Measurements from ENCODE around the gene PPP1R26. TPM values are rescaled to one million over a fixed set of nuclear protein-coding genes. Genes with fewer than 3 reads are reported as not detected.

PPP1R26 gene
- total RNA-seq, 2 donors from 2014 or later: 18.9 to 19.7 TPM

DNA sequence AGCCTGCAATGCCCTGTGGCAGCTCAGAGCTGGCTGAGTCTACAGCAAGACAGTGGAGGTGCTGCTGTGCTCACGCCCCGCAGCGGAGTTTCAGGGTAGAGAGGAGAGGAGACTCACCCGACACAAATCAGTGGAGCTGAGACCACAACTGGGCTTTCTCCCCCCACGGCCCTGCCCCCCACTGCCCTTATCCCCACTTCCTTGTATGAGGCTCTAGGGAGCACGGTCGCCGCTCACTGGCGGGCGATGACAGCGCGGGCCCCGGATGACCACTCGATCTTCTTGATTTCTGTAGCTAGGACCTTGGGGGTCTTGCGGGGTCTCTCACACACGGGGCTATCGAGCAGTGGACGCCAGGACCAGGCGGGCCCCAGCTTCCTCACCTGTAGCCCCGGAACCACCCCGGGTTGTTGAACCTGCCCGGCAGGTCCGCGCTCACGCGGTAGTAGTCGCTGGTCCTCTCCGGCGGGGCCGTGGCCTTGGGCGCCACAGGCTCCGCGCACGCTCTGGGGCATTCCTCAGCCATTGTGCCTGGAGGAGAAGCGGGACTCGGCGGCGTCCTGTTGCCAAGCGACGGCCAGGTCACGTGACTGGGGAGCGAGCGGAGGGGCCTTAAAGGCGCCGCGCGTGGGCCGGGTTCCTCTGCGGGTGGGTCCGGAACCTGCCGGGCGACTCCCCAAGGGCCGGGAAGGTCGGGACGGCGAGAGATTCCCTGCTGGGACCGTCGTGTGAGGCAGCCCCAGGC is 19.9 kb downstream of the PPP1R26 start:
- TF ChIP-seq CTCF (IDR thresholded peaks at IDR 0.05): no peak
- Histone ChIP-seq H3K4me1 (peaks cover 13% of the 10 kb centered on the region), H3K27ac (peak overlapping the region; percentile 51), H3K9me3 (no peaks in the 10 kb centered on the region), H3K4me3 (peak overlapping the region; percentile 92), H3K36me3 (no peaks in the 10 kb centered on the region), H3K27me3 (no peaks in the 10 kb centered on the region), H3K9ac (ENCODE audit: low read depth in 2 of 2, low read length in 2 of 2) (peak overlapping the region; percentile 72 to 82)
- peak; percentile 96 for DNase-seq
- intact Hi-C loops (cut with DNase I): no loop called here

- H3K9ac ChIP-seq (ENCODE audit: low read depth in 2 of 2, low read length in 2 of 2): peak overlapping the region; percentile 72 to 82
- no peaks in the 10 kb centered on the region for H3K9me3 ChIP-seq
- H3K27me3 ChIP-seq: no peaks in the 10 kb centered on the region
- TF ChIP-seq CTCF (IDR thresholded peaks at IDR 0.05): no peak
- intact Hi-C loops (cut with DNase I): no loop called here
- peaks cover 13% of the 10 kb centered on the region for H3K4me1 ChIP-seq
- H3K27ac ChIP-seq: peak overlapping the region; percentile 51
- H3K36me3 ChIP-seq: no peaks in the 10 kb centered on the region
- peak overlapping the region; percentile 92 for H3K4me3 ChIP-seq
- no peak for DNase-seq
These were observed 20.5 kb downstream of the PPP1R26 start for GRCh38 chr9:135500071-135500524.

DNA sequence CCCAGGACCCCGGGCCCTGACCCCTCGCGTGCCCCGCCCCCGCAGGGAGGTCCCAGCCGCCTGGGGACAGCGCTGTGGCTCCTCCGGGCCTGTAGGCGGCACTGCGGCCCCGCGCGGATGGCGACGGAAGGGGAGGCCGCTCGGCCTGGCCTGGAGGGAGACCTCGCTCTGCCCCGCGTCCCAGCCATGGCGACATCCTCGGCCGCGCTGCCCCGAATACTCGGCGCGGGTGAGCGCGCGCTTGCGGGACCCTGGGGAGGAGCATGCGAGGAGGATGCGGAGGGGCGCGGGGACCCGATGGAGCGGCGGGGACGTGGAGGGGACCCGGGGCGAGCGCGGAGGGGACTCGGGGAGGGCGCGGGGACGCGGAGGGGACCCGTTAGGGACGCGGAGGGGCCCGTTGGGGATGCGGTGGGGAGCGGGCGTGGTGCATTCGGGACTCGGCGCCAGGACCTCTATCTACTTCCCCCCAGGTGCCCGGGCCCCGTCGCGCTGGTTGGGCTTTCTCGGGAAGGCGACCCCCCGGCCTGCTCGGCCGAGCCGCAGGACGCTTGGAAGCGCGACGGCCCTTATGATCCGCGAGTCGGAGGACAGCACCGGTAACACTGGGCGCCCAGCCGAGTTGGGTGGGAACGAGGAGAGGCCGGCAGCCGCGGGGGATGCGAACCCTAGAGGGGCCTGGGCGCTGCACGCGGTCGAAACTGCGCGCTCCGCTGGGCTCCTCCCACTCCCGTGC is 21.1 kb downstream of the PPP1R26 start, which contains the start of gene MRPS2:
TSS of gene MRPS2 (plus strand) at position 158 of the 736 bp plus-strand sequence. CDS start at position 187, 29 bp downstream.
- no peaks in the 10 kb centered on the region for H3K36me3 ChIP-seq
- no peaks in the 10 kb centered on the region for H3K9me3 ChIP-seq
- no peaks in the 10 kb centered on the region for H3K27me3 ChIP-seq
- DNase-seq: peak; percentile 87
- peak within 1 kb of the TSS; percentile 82 to 86 for H3K9ac ChIP-seq (ENCODE audit: low read depth in 2 of 2, low read length in 2 of 2)
- peaks cover 13% of the 10 kb centered on the region for H3K4me1 ChIP-seq
- peak within 1 kb of the TSS; percentile 92 for H3K4me3 ChIP-seq
- peak within 1 kb of the TSS; percentile 51 for H3K27ac ChIP-seq
- intact Hi-C loops (cut with DNase I): no loop called here
- TF ChIP-seq CTCF (IDR thresholded peaks at IDR 0.05): peak; percentile 83

- no peak for TF ChIP-seq CTCF (IDR thresholded peaks at IDR 0.05)
- Histone ChIP-seq H3K27me3 (no peaks in the 10 kb centered on the region), H3K4me1 (peaks cover 13% of the 10 kb centered on the region), H3K36me3 (no peaks in the 10 kb centered on the region), H3K9ac (ENCODE audit: low read depth in 2 of 2, low read length in 2 of 2) (peak overlapping the region; percentile 82 to 86), H3K4me3 (peak overlapping the region; percentile 92), H3K9me3 (no peaks in the 10 kb centered on the region), H3K27ac (peak overlapping the region; percentile 51)
- peak; percentile 63 for DNase-seq
- intact Hi-C loops (cut with DNase I): no loop called here
These were observed 21.9 kb downstream of the PPP1R26 start for GRCh38 chr9:135501261-135502167.
